ENCODE results near the gene MCC. TPM values are rescaled to one million over a fixed set of nuclear protein-coding genes. Genes with fewer than 3 reads are reported as not detected.

Gene MCC
- total and polyA plus RNA-seq, 2 donors from 2014 or later = 2.4 to 20.6 TPM

DNA sequence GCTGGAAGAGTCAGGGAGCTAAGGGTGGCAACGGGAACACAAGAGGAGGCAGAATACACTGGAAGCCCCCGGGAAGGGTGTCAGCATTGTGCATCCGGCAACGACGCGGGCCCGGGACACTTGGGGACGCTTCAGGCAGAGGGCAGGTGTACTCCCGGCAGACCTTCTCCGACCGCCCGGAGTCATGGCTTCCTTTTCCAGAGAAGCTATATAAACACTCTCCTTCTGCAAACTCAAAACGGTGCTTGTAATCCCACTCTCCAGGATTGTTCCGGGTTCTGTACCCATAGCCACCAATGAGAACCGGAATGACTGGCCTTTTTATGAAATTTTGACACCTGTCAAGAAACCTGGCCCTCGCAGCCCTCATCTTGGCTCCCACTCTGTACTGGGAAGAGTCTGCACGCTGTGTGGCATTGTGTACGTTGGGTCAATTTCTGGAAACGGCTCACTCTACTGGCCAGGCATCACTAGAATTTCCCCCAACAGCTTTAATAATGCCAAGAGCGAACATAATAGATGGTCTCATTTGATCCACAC lies 462 bp upstream of the MCC start:
- TF ChIP-seq, protein P1, sequence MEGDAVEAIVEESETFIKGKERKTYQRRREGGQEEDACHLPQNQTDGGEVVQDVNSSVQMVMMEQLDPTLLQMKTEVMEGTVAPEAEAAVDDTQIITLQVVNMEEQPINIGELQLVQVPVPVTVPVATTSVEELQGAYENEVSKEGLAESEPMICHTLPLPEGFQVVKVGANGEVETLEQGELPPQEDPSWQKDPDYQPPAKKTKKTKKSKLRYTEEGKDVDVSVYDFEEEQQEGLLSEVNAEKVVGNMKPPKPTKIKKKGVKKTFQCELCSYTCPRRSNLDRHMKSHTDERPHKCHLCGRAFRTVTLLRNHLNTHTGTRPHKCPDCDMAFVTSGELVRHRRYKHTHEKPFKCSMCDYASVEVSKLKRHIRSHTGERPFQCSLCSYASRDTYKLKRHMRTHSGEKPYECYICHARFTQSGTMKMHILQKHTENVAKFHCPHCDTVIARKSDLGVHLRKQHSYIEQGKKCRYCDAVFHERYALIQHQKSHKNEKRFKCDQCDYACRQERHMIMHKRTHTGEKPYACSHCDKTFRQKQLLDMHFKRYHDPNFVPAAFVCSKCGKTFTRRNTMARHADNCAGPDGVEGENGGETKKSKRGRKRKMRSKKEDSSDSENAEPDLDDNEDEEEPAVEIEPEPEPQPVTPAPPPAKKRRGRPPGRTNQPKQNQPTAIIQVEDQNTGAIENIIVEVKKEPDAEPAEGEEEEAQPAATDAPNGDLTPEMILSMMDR (IDR thresholded peaks at IDR 0.05; ENCODE audit: borderline replicate concordance, extremely low read depth, insufficient read depth) = no peak
- H3K9me3 ChIP-seq (ENCODE audit: control insufficient read depth in 2 of 3, insufficient read depth in 1 of 3, low read length in 3 of 3) = peaks cover 0 to 5% (median 0%) of the 10 kb centered on the region in 3 donors
- H3K27ac ChIP-seq (ENCODE audit: low read depth in 2 of 2, low read length in 2 of 2) = no peak overlapping the region
- H3K4me1 ChIP-seq (ENCODE audit: control insufficient read depth in 2 of 3, insufficient read depth in 2 of 3, low read depth in 1 of 3, low read length in 3 of 3) = peaks cover 0 to 2% (median 0%) of the 10 kb centered on the region in 3 donors
- DNase-seq (peak in 1 of 5 donors; percentile 62), FAIRE-seq (no peak)
- peak overlapping the region; percentile 55 to 70 (median 62) for H3K4me3 ChIP-seq (ENCODE audit: low read length in 3 of 3)
- H3K27me3 ChIP-seq (ENCODE audit: control insufficient read depth, insufficient read depth, low read length) = no peaks in the 10 kb centered on the region
- intact Hi-C loops (cut with DNase I) = no loop called here
- H3K9ac ChIP-seq (ENCODE audit: low read length in 3 of 3) = peak overlapping the region in 1 of 3 donors; percentile 38
- H3K36me3 ChIP-seq (ENCODE audit: control insufficient read depth in 2 of 3, insufficient read depth in 3 of 3, low read length in 3 of 3) = no peaks in the 10 kb centered on the region

DNA sequence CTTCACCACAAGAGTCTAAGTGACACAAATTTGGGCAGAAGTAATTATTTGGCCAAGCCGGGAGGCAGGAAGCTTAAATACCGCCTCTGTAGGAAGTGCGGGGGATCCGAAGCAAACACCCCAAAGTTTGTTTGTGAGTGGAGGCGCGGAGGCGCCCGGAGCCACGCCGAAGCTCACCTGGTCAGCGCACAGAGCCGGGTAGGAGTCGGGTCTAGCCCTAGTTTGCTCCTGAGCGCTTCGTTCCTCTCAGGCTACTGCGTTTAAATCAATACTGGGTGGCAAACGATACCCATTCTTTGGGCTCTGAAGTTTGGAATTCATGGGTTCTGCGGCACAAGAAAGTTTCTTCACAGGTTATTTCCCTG lies 855 bp downstream of the MCC start:
- peak overlapping the region in 1 of 3 donors; percentile 42 for H3K9ac ChIP-seq (ENCODE audit: low read length in 3 of 3)
- no peaks in the 10 kb centered on the region for H3K36me3 ChIP-seq (ENCODE audit: control insufficient read depth in 2 of 3, insufficient read depth in 3 of 3, low read length in 3 of 3)
- peak; percentile 41 to 64 (median 53) for DNase-seq
- peaks cover 0 to 2% (median 0%) of the 10 kb centered on the region in 3 donors for H3K4me1 ChIP-seq (ENCODE audit: control insufficient read depth in 2 of 3, insufficient read depth in 2 of 3, low read depth in 1 of 3, low read length in 3 of 3)
- TF ChIP-seq, protein P1 (IDR thresholded peaks at IDR 0.05; ENCODE audit: borderline replicate concordance, extremely low read depth, insufficient read depth) = no peak
- no peaks in the 10 kb centered on the region for H3K27me3 ChIP-seq (ENCODE audit: control insufficient read depth, insufficient read depth, low read length)
- H3K27ac ChIP-seq (ENCODE audit: low read depth in 2 of 2, low read length in 2 of 2) = no peak overlapping the region
- intact Hi-C loops (cut with DNase I) = no loop called here
- H3K9me3 ChIP-seq (ENCODE audit: control insufficient read depth in 2 of 3, insufficient read depth in 1 of 3, low read length in 3 of 3) = peaks cover 0 to 5% (median 0%) of the 10 kb centered on the region in 3 donors
- no peak for FAIRE-seq
- H3K4me3 ChIP-seq (ENCODE audit: low read length in 3 of 3) = peak overlapping the region; percentile 45 to 64 (median 62)

DNA sequence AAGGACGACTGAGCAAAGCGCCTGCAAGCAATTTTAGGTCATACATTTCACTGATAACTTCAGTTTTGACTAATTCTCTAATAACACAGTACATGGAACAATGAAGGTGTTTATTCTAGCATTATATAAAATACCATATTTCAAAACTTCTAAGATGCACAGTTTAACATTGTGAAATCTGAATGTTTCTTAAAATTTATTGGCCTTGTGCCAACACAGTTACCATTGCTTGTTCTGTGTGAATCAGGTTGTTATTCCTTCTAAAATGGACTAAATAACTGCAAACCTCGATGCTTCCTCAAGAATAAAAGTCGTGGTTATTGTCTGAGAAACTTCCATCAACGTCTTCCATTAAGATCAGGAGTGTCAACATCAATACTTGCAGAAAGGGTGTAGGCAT lies 8.0 kb downstream of the MCC start:
- TF ChIP-seq, protein P1 (IDR thresholded peaks at IDR 0.05; ENCODE audit: borderline replicate concordance, extremely low read depth, insufficient read depth) = no peak
- Histone ChIP-seq H3K4me1 (ENCODE audit: control insufficient read depth in 2 of 3, insufficient read depth in 2 of 3, low read depth in 1 of 3, low read length in 3 of 3) (no peaks in the 10 kb centered on the region), H3K27ac (ENCODE audit: low read depth in 2 of 2, low read length in 2 of 2) (no peak overlapping the region), H3K9me3 (ENCODE audit: control insufficient read depth in 2 of 3, insufficient read depth in 1 of 3, low read length in 3 of 3) (no peaks in the 10 kb centered on the region), H3K4me3 (ENCODE audit: low read length in 3 of 3) (no peak overlapping the region), H3K36me3 (ENCODE audit: control insufficient read depth in 2 of 3, insufficient read depth in 3 of 3, low read length in 3 of 3) (no peaks in the 10 kb centered on the region), H3K9ac (ENCODE audit: low read length in 3 of 3) (no peak overlapping the region), H3K27me3 (ENCODE audit: control insufficient read depth, insufficient read depth, low read length) (no peaks in the 10 kb centered on the region)
- no peak for FAIRE-seq
- intact Hi-C loops (cut with DNase I) = no loop called here
- DNase-seq = no peak

DNA sequence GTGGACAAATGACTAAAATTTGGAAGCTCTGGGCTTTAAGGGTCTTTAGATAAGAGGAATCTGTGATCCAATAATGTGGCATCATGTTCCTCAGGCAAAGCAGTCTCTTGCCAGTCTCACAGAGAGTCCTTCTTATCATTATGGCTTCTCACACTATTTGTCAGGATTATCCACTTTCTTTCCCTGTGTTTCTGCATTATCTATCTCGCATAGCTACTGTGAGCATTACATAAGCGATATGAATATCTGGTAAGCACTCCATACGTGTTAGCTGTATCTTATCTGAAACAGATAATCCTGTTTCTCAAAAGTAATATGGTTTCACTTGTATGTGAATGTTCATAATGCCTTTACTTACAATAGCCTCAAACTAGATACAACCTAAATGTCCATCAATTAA lies 9.6 kb downstream of the MCC start:
- intact Hi-C loops (cut with DNase I) = no loop called here
- DNase-seq = no peak
- Histone ChIP-seq H3K27ac (ENCODE audit: low read depth in 2 of 2, low read length in 2 of 2) (no peak overlapping the region), H3K36me3 (ENCODE audit: control insufficient read depth in 2 of 3, insufficient read depth in 3 of 3, low read length in 3 of 3) (no peaks in the 10 kb centered on the region), H3K9ac (ENCODE audit: low read length in 3 of 3) (no peak overlapping the region), H3K27me3 (ENCODE audit: control insufficient read depth, insufficient read depth, low read length) (no peaks in the 10 kb centered on the region), H3K4me3 (ENCODE audit: low read length in 3 of 3) (no peak overlapping the region), H3K4me1 (ENCODE audit: control insufficient read depth in 2 of 3, insufficient read depth in 2 of 3, low read depth in 1 of 3, low read length in 3 of 3) (no peaks in the 10 kb centered on the region), H3K9me3 (ENCODE audit: control insufficient read depth in 2 of 3, insufficient read depth in 1 of 3, low read length in 3 of 3) (no peaks in the 10 kb centered on the region)
- TF ChIP-seq, protein P1 (IDR thresholded peaks at IDR 0.05; ENCODE audit: borderline replicate concordance, extremely low read depth, insufficient read depth) = no peak
- FAIRE-seq = no peak

All from kidney (tissue), 14 donors.